SK-N-SH (cell line): Measurements from ENCODE around the gene TOM1L2. TPM values are rescaled to one million over a fixed set of nuclear protein-coding genes. Genes with fewer than 3 reads are reported as not detected.

Experiments used
- CTCF ChIA-PET: fragments of 300-600, 350-600 bp; formaldehyde crosslinking; extraction: SDS; loops from one replicate; lab custom pipeline; 2021; lab: Yijun Ruan, JAX
- POLR2A ChIA-PET: fragments of 350-600 bp; sonication (Branson Sonifier 250); formaldehyde crosslinking; extraction: SDS; loops from one replicate; lab custom pipeline; 2020; ENCODE audit warnings: antibody characterized with exemption, inconsistent platforms; lab: Yijun Ruan, JAX
- DNase-seq: peaks from one replicate; pipeline ENCODE4 v3.0.0; 2012
- H2AFZ ChIP-seq: fragments of 200-600 bp; sonication (generic); 2 replicates; pipeline ENCODE4 v1.8.1; 2016; ENCODE audit warnings: antibody characterized with exemption, mild to moderate bottlenecking, low read depth
- H3F3A ChIP-seq: fragments of 200-600 bp; sonication (generic); replicated peaks from 2 replicates; pipeline ENCODE3; 2016; ENCODE audit warnings: antibody characterized with exemption, mild to moderate bottlenecking; ENCODE audit not compliant: insufficient read depth
- H3K27ac ChIP-seq, 2 experiments: fragments of 200-500 bp in 1 of 2; fragments of 200-600 bp in 1 of 2; sonication (Bioruptor generic) in 1 of 2; sonication (generic), shearing (Covaris generic) in 1 of 2; 2 replicates each; pipeline versions ENCODE4 v1.5.1 to v1.6.1; 2014 to 2016; ENCODE audit warnings: low read depth in 2 of 2, inconsistent platforms in 1 of 2, low read length in 1 of 2, mild to moderate bottlenecking in 1 of 2, mixed read lengths in 1 of 2
- H3K27me3 ChIP-seq: fragments of 200-600 bp; sonication (generic), shearing (Covaris generic); 2 replicates; pipeline ENCODE4 v1.6.1; 2016; ENCODE audit warnings: mixed run types; ENCODE audit not compliant: insufficient read depth
- H3K36me3 ChIP-seq, 2 experiments: fragments of 200-500 bp in 1 of 2; fragments of 200-600 bp in 1 of 2; sonication (Bioruptor generic) in 1 of 2; sonication (generic) in 1 of 2; replicated peaks in 1 of 2; 2 replicates each; pipeline versions ENCODE3 to v1.5.1; 2014 to 2016; ENCODE audit warnings: low read length in 1 of 2, mild to moderate bottlenecking in 1 of 2; ENCODE audit not compliant: insufficient read depth in 2 of 2, control insufficient read depth in 1 of 2
- H3K4me1 ChIP-seq, 2 experiments: fragments of 200-500 bp in 1 of 2; fragments of 200-600 bp in 1 of 2; sonication (Bioruptor generic) in 1 of 2; sonication (generic), shearing (Covaris generic) in 1 of 2; 2 replicates each; pipeline versions ENCODE4 v1.5.1 to v1.6.1; 2014 to 2016; ENCODE audit warnings: low read depth in 1 of 2, low read length in 1 of 2, mixed run types in 1 of 2; ENCODE audit not compliant: insufficient read depth in 2 of 2, control insufficient read depth in 1 of 2
- H3K4me2 ChIP-seq: fragments of 200-600 bp; sonication (generic), shearing (Covaris generic); 2 replicates; pipeline ENCODE4 v1.6.1; 2017; ENCODE audit warnings: mixed run types
- H3K4me3 ChIP-seq, 2 experiments: fragments of 200-500 bp in 1 of 2; fragments of 200-600 bp in 1 of 2; sonication (Bioruptor generic) in 1 of 2; sonication (generic), shearing (Covaris generic) in 1 of 2; 2 replicates each; pipeline versions ENCODE4 v1.5.1 to v1.8.1; 2014 to 2016; ENCODE audit warnings: low read depth in 2 of 2, inconsistent platforms in 1 of 2, low read length in 1 of 2, mild to moderate bottlenecking in 1 of 2, mixed read lengths in 1 of 2, moderate library complexity in 1 of 2
- H3K79me2 ChIP-seq: fragments of 200-600 bp; sonication (generic); 2 replicates; pipeline ENCODE4 v1.8.1; 2017; ENCODE audit warnings: mild to moderate bottlenecking; ENCODE audit not compliant: insufficient read depth
- H3K9ac ChIP-seq: fragments of 200-600 bp; sonication (generic); 2 replicates; pipeline ENCODE4 v1.6.1; 2017; ENCODE audit warnings: mixed run types
- H3K9me2 ChIP-seq: fragments of 200-600 bp; sonication (generic); 2 replicates; pipeline ENCODE4 v1.6.1; 2017; ENCODE audit warnings: mixed run types
- H3K9me3 ChIP-seq: fragments of 200-600 bp; sonication (generic); 2 replicates; pipeline ENCODE4 v1.6.1; 2017; ENCODE audit warnings: mixed run types, mild to moderate bottlenecking, moderate library complexity
- H4K20me1 ChIP-seq: fragments of 200-600 bp; sonication (generic); 2 replicates; pipeline ENCODE4 v1.6.1; 2017; ENCODE audit warnings: mild to moderate bottlenecking, mixed run types; ENCODE audit not compliant: insufficient read depth
- CHD2 ChIP-seq: fragments of 150-350 bp; IDR thresholded peaks from 2 replicates; pipeline ENCODE4 v1.6.1; 2018; ENCODE audit warnings: low read length; ENCODE audit not compliant: partially characterized antibody
- CTCF ChIP-seq: fragments of 200-600 bp; sonication (generic); IDR thresholded peaks from 2 replicates; pipeline ENCODE4 v1.6.1; 2017; ENCODE audit warnings: antibody characterized with exemption, mild to moderate bottlenecking, moderate library complexity
- ELF1 ChIP-seq: IDR thresholded peaks from 2 replicates; pipeline ENCODE4 v1.4.0; 2012
- FOXJ3 ChIP-seq: sonication (generic); formaldehyde crosslinking; IDR thresholded peaks from 2 replicates; pipeline ENCODE4 v1.5.1; 2020; ENCODE audit warnings: mild to moderate bottlenecking, missing genetic modification reagents
- FOXM1 ChIP-seq: IDR thresholded peaks from 2 replicates; pipeline ENCODE4 v1.4.0; 2012; ENCODE audit warnings: low read depth, mild to moderate bottlenecking
- GABPA ChIP-seq: IDR thresholded peaks from 2 replicates; pipeline ENCODE4 v1.4.0; 2012; ENCODE audit warnings: low read depth, mild to moderate bottlenecking
- GATA2 ChIP-seq: sonication (generic); formaldehyde crosslinking; IDR thresholded peaks from 2 replicates; pipeline ENCODE4 v1.5.0; 2020; ENCODE audit warnings: mild to moderate bottlenecking, missing genetic modification reagents
- JUND ChIP-seq: IDR thresholded peaks from 2 replicates; pipeline ENCODE4 v1.4.0; 2012
- MEF2A ChIP-seq: IDR thresholded peaks from 2 replicates; pipeline ENCODE4 v1.4.0; 2012; ENCODE audit warnings: low read depth, borderline replicate concordance
- MXI1 ChIP-seq: IDR thresholded peaks from 2 replicates; pipeline ENCODE4 v1.6.1; 2012; ENCODE audit warnings: mild to moderate bottlenecking, low read depth, low read length, improper control_type of control experiment
- PBX3 ChIP-seq: IDR thresholded peaks from 2 replicates; pipeline ENCODE4; 2012
- POLR2AphosphoS5 ChIP-seq: IDR thresholded peaks from 2 replicates; pipeline ENCODE4 v1.6.1; 2012; ENCODE audit warnings: low read depth, low read length
- SIN3A ChIP-seq: IDR thresholded peaks from 2 replicates; pipeline ENCODE4 v1.6.1; 2012; ENCODE audit warnings: low read depth, mild to moderate bottlenecking, low read length, moderate library complexity, borderline replicate concordance
- TEAD4 ChIP-seq: IDR thresholded peaks from 2 replicates; pipeline ENCODE4 v1.4.0; 2012; ENCODE audit warnings: mild to moderate bottlenecking, borderline replicate concordance; ENCODE audit not compliant: insufficient read depth
- ZBTB33 ChIP-seq: IDR thresholded peaks from 2 replicates; pipeline ENCODE4 v1.4.0; 2012; ENCODE audit warnings: low read depth, borderline replicate concordance
- WGBS: methylation state at CpG from one replicate; pipeline ENCODE4 v1.1.6; 2017; ENCODE audit warnings: low lambda C conversion rate; 5-methylcytosine and 5-hydroxymethylcytosine counted together
- polyA plus RNA-seq, 3 experiments: library from polyadenylated mRNA; depleted of rRNA; stranded (reverse); fragments of >200 nt; gene quantifications; 2 replicates each; pipeline ENCODE4 v1.2.3, GENCODE V29; 2012
- TF ChIP-seq, protein P1 (sequence below): fragments of 150-350 bp; IDR thresholded peaks from 2 replicates; pipeline ENCODE4 v1.6.1; 2016; ENCODE audit warnings: mild to moderate bottlenecking, low read depth, low read length
- TF ChIP-seq, protein P2 (sequence below): fragments of 150-350 bp; IDR thresholded peaks from 2 replicates; pipeline ENCODE4 v1.6.1; 2017; ENCODE audit warnings: antibody characterized with exemption, low read length, low read depth, borderline replicate concordance
- TF ChIP-seq, protein P3 (sequence below): IDR thresholded peaks from 2 replicates; pipeline ENCODE4 v1.4.0; 2012; ENCODE audit warnings: low read depth

TOM1L2 gene
- polyA plus RNA-seq, 1 of the 3 experiments (the other 2 are of a cell fraction): 85.4 TPM

- no peak overlapping the region for H3K4me2 ChIP-seq
- DNase-seq: no peak
- CTCF ChIA-PET: interaction anchor here (1.2 to 8.1 kb wide), 6 partner anchors 12 to 161 kb away, joined by 3 to 48 read pairs (median 5); partner anchors contain the start of gene RAI1
- H4K20me1 ChIP-seq: no peaks in the 10 kb centered on the region
- 100% methylated on average over 1 of the region's 1 CpG for WGBS
- H3K36me3 ChIP-seq: peaks cover 0 to 4% of the 10 kb centered on the region in 2 experiments
- H3K4me1 ChIP-seq: peaks cover 22 to 83% of the 10 kb centered on the region in 2 experiments; a peak in 3 of 4 replicates
- no peak overlapping the region for H3K4me3 ChIP-seq
- H2AFZ ChIP-seq: no peak overlapping the region
- H3K27ac ChIP-seq: peak overlapping the region; percentile 88 to 98; a peak in 3 of 4 replicates
- H3K9me3 ChIP-seq: no peaks in the 10 kb centered on the region
- H3K9me2 ChIP-seq: no peaks in the 10 kb centered on the region
- H3K79me2 ChIP-seq: no peaks in the 10 kb centered on the region
- POLR2A ChIA-PET: interaction anchor here (1.1 to 2.2 kb wide), 2 partner anchors 8 to 10 kb away, joined by 4 to 8 read pairs; no protein-coding TSS in a partner anchor
- peaks cover 17% of the 10 kb centered on the region for H3F3A ChIP-seq
- TF ChIP-seq JUND (no peak), FOXJ3 (CRISPR knock-in tag) (no peak), ZBTB33 (no peak), PBX3 (no peak), MXI1 (no peak), CTCF (no peak), CHD2 (no peak), GATA2 (CRISPR knock-in tag) (no peak), TEAD4 (no peak), POLR2AphosphoS5 (no peak), GABPA (no peak), ELF1 (no peak), FOXM1 (no peak), MEF2A (no peak), SIN3A (no peak)
- TF ChIP-seq, protein P1, sequence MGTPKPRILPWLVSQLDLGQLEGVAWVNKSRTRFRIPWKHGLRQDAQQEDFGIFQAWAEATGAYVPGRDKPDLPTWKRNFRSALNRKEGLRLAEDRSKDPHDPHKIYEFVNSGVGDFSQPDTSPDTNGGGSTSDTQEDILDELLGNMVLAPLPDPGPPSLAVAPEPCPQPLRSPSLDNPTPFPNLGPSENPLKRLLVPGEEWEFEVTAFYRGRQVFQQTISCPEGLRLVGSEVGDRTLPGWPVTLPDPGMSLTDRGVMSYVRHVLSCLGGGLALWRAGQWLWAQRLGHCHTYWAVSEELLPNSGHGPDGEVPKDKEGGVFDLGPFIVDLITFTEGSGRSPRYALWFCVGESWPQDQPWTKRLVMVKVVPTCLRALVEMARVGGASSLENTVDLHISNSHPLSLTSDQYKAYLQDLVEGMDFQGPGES: no peak
- TF ChIP-seq, protein P2, sequence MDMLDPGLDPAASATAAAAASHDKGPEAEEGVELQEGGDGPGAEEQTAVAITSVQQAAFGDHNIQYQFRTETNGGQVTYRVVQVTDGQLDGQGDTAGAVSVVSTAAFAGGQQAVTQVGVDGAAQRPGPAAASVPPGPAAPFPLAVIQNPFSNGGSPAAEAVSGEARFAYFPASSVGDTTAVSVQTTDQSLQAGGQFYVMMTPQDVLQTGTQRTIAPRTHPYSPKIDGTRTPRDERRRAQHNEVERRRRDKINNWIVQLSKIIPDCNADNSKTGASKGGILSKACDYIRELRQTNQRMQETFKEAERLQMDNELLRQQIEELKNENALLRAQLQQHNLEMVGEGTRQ: no peak
- TF ChIP-seq, protein P3, sequence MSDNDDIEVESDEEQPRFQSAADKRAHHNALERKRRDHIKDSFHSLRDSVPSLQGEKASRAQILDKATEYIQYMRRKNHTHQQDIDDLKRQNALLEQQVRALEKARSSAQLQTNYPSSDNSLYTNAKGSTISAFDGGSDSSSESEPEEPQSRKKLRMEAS: no peak
- no peaks in the 10 kb centered on the region for H3K27me3 ChIP-seq
- H3K9ac ChIP-seq: no peak overlapping the region
These were observed 130.6 kb downstream of the TOM1L2 start for GRCh38 chr17:17841601-17842025.
